Astrocyte (in vitro differentiated cells and primary cell): ENCODE data around the gene OPN1SW.

Source experiments
- CTCF ChIP-seq: IDR thresholded peaks from 2 replicates; pipeline ENCODE4 v1.5.1; 2011; ENCODE audit warnings: low read depth, mild to moderate bottlenecking, inconsistent platforms, low read length, moderate library complexity; ENCODE audit not compliant: insufficient read depth
- EZH2 ChIP-seq: IDR thresholded peaks from 2 replicates; pipeline ENCODE4 v1.6.1; 2012; ENCODE audit warnings: mild to moderate bottlenecking, low read length, inconsistent platforms; ENCODE audit not compliant: insufficient read depth

- TF ChIP-seq CTCF = no peak
- TF ChIP-seq EZH2 = no peak
Observed at GRCh38 chr7:128812514-128813168, 37.0 kb upstream of the OPN1SW start.
